GM18909 (cell line): ENCODE data around the gene TSC22D1.

Source experiments
- ATAC-seq: cut with Tn5 transposase; IDR thresholded peaks from one replicate; pipeline ENCODE4 v1.9.1; 2021; ENCODE audit warnings: mild to moderate bottlenecking; ENCODE audit not compliant: unreplicated experiment, poor library complexity

TSC22D1 gene

GRCh38 chr13:44435142-44435918 lies 140.8 kb downstream of the TSC22D1 start:
- peak; percentile 66 for ATAC-seq

- no peak for ATAC-seq
These were observed 141.4 kb downstream of the TSC22D1 start for GRCh38 chr13:44434766-44435141.

DNA sequence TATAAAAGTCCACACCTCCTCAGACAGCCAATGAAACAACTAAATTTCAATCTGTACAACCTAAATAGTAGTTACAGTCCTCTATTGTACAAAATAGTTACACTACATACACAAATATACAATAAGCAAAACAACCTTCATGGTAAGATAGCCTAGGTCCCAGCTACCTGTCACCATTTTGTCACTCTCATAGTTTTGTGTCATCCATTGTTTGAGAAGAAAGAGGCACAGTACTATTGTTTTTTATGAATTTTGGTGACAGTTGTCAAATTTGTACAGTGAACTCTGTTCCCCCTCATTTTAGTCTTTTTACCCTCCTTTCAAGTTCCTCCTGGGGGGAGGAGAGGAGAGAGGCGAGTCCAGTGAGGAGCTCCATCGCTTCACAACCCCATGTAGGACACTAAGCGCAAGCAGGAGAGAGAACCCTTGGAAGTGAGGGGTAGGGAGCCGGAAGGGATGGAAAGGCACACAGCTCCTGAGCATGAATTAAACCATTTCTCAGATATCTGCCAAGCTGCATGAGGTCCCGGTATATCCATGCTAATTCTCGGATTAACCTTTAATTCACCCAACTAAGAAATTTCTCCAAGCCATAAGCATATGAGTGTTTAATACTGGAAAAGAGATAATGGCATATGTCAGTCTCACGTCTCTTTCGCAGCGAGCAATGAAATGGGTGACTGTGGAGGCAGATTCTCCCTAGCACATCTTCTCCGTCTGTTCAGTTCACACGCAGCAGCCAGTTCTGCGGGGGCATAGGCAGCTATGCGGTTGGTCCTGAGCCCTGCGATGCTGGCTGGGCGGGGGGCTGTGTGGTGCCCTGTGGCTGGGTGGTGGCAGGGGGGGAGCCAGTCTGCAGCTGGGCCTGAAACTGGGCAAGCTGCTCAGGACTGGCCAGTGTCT lies 142.0 kb downstream of the TSC22D1 start:
- ATAC-seq, result no peak

DNA sequence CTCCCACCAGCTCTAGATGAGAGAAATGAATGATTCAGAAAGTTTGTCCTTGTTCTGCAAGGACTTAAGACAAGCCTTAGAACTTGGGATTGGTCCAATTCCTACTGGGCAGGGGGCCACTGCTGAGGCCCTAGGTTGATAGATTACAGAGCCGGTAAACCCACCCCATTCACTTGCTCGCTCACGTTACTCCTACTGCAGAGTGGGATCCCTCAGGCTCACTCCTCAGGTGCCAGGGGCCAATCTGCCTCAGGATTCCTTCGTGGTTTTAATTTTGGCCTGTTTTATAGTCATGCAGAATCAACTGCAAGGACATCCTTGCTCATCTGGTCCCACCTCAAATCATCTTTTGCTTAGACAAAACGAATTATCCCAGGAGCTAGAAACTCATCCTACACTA lies 143.5 kb downstream of the TSC22D1 start:
- no peak for ATAC-seq

- ATAC-seq, result no peak
These were observed 145.0 kb downstream of the TSC22D1 start for GRCh38 chr13:44431150-44431549.

GRCh38 chr13:44429311-44429710 lies 146.8 kb downstream of the TSC22D1 start:
- no peak for ATAC-seq

DNA sequence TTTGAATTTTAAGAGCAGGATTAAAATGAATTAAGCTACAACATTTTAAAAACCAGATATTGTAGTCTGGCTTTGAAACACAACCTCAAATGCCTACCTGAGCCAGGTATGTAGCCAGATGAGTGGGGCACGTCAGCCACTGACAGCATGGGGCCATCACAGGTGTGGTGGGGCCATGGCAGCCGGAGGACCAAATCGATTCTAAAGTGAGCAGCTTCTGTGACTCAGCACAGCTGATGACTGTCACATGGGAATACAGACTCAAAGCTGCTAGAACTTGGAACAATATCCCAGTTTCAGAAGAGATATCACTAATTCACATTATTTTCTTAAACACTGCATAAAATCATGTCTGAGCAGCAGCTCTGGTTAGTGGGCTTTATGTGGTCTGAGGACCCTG lies 149.7 kb downstream of the TSC22D1 start:
- no peak for ATAC-seq

GRCh38 chr13:44425815-44426078 lies 150.4 kb downstream of the TSC22D1 start:
- ATAC-seq, result no peak

DNA sequence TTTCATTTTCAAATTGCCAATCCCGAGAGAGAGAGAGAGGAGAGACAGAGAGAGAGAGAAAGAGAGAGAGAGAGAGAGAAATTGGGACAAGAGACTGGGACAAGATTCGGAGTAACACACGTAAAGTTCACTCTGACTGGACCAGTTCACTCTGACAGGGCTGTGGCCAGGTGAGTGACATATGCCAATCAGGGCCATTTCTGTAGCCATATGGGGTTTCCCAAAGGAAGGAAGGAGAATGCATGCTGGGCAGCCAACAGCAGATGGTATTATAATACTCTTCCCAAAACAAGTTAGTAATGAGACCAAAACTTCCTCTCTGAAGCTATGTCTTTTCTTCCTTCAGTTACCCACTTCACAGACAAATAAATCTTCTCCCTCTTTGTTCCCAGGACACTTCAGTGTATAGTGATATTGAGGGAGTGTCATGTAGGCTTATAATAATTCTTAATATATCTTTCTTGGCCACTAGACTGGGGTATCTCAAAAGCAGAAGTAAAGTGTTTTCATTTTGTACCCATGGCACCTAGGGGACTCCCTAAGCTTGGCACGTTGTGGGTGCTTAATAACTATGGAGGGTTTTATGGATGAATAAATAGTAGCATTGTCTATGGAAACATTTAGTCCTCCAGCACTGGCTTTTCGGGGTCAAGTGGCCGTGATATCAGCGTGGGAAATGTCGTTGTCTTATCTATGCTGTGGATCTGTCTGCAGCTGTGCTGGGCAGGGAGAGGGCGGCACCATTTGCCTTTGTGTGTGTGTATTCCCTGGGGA lies 150.9 kb downstream of the TSC22D1 start:
- ATAC-seq, result no peak

DNA sequence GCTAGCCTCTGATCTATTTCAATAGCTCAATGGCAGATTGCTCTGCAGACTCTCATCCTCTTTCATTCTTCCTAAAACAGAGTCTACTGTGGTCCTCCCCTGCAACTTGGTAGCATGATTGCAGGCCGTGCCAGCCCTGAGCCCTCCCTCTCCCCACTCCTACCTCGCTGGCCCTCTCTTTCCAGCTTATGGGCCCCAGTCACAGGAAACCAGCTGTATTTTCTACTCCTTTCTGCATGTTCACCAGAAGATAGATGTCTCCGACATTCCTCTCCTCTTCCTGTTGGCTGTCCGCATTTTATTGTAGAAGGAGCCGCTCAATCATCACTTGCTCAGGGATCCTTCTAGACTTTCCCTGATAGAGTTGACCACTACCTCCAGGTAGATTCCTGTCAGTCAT lies 152.3 kb downstream of the TSC22D1 start:
- ATAC-seq, result no peak

DNA sequence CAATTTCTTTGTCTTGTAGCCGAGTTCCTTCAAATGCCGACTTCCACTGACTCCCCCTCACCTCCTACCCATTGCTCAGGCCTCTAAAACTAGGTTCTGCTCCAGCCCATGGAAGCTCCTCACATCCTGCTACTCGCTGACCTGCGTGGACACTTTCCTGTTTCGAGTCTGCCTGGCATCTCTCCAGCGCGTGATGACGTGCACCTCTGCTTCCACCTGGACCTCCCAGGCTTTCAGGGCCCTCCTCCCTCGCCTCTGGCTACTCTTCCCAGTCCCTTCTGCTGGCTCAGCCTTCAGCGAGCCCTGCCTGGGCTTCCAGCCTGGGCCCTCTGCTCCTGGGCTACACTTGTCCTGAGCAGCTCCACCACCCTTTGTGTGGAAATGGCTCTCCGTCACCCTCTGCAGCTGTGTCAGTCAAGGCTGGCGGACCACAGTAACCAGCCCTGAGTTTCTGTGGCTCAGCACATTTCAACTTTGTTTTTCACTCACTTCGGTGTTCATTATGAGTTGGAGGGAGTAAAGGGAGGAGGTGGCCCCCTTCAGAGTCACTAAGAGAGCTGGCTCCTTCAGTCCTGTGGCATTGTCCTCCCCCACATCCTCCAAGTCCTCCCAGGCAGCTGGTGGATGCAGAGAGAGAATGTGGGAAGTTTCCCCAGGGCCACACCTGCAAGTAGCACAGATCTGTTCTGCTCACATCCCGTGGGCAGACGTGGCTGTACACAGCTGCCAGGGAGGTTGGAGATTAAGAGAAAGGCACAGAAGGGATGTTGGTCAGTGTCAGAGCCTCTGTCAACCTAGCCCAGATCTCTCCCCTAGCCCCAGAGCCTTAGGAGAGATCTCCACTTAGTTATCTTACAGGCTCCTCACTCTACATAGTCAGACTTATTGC lies 153.1 kb downstream of the TSC22D1 start:
- no peak for ATAC-seq

DNA sequence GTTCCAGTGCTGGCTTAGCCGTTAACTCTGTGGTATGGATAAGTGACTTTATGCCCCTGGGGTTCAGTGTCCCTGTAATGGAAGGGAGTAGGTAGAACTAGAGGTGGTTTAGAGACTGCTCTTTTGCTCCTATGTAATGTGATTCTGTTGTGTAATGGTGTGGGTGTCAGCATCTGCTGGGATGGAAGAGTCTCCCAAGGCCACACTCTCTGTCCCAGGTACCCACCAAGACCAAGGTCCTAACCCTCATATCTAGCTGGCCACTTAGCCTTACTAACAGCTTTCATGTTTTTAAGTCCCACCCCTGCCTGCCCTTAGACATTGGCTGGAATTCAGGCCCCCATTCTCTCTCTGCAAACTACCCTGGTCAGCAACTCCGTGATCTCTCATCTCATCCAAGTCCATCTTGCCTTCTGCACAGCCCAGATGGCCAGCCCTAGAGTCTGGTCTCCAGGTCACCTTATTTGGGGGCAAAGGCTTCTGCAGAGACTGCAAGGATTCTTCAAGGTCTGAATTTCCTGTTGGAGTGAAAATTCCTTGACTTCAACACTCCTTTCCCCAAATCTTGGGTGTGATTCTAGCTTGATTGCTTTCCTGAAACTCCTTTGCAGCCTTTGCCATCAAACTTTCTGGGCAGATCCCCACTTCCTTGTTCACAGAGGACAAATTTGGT lies 154.1 kb downstream of the TSC22D1 start:
- ATAC-seq, result no peak

DNA sequence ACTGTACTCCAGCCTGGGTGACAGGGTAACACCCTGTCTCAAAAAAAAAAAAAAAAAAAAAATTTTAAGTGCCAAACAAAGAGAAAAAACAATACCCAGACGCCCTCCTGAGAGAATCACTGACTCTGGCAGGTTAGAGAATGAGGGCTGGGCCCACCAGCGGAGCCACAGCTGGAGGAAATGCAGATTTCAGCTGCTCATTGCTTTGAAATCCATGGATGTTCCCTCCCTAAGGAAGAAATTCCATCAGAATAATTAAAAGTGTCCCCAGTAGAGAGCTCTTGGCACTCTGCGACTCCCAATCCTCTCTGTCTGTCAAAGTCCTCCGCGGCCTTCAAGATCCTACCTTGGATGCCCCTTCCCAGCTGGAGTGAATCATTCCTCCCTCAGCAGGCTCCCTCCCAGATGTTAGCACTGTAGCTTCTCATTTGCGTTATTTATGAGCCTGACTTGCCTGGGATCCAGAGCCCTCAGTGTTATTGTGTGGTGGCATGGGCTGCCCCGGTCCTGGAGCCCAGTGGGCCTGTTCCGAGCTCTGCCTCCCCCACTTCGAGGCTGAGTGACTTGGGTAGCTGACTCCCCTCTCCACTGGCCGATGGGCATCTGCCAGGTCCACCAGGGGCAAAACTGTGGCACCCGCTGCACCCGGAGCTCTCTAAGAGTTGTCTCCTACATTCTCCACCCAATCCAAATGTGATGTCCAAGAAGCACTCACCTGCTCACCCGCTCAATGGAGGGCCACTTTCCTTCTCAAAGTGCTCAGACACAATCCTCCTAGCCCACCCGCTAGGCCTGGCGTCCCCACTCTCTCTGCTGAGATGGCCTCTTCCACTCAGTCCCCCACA lies 155.5 kb downstream of the TSC22D1 start:
- ATAC-seq, result no peak

GRCh38 chr13:44417876-44418275 lies 158.3 kb downstream of the TSC22D1 start:
- ATAC-seq, result no peak

- ATAC-seq, result no peak
These were observed 158.7 kb downstream of the TSC22D1 start for GRCh38 chr13:44417446-44417845.

GRCh38 chr13:44416744-44417143 lies 159.4 kb downstream of the TSC22D1 start:
- ATAC-seq, result no peak

DNA sequence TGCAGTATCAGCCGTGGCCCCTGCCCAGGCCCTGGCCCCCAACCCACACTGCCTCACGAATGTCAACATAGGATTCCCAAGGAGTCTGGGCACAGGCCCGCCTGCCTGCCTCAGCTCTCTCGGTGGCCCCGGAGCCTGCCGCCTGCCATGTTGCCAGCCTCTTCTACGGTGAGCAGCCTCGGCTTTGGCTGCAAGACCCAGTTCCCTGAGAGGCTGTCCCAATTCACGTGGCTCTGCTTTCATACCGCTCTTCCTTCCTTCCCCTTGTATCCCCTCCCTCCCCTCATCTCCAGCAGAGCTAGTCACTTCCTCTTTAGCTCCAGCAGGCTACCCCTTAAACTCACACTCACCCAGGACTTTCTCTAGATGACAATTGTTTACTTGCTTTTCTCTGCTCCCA lies 159.8 kb downstream of the TSC22D1 start:
- no peak for ATAC-seq

DNA sequence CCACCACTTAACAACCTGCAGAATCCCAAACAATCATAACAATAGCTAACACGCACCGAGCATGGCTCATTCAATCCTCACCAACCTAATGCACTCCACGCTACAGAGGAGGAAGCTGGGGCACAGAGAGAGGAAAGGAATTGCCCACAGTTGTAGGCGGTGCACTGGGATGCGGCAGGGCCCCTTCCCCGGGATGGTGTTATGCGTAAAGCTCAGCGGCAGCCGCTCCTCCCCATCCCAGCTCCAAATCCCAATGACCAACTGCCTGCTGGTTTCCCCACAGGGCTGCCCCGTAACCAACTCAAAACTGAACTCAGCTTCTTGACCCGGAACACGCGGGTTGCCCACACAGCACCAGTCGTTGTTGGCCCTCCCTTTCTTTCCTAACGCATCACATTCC lies 160.3 kb downstream of the TSC22D1 start:
- ATAC-seq, result no peak

GRCh38 chr13:44414716-44415115 lies 161.4 kb downstream of the TSC22D1 start:
- no peak for ATAC-seq
